A673 (cell line): ENCODE measurements around the gene SLC5A9.

Experiments used
- CTCF ChIP-seq: fragments of 300-800, 200-600 bp; sonication (generic); conservative IDR thresholded peaks from 2 replicates; pipeline ENCODE4 v1.5.1; 2017; ENCODE audit warnings: low read depth, mild to moderate bottlenecking, antibody characterized with exemption, low read length, moderate library complexity, mixed read lengths
- EZH2 ChIP-seq: fragments of 200-600 bp; sonication (generic); IDR thresholded peaks from 2 replicates; pipeline ENCODE4 v1.6.1; 2017; ENCODE audit warnings: borderline replicate concordance, low read depth, mild to moderate bottlenecking, mixed read lengths, antibody characterized with exemption, low read length; ENCODE audit not compliant: poor library complexity, severe bottlenecking

- TF ChIP-seq EZH2 (no peak), CTCF (no peak)
Measured at GRCh38 chr1:48215889-48216288, 6.6 kb upstream of the SLC5A9 start.
